Caco-2 (cell line): Measurements from ENCODE around the gene GPR180. TPM values are rescaled to one million over a fixed set of nuclear protein-coding genes. Genes with fewer than 3 reads are reported as not detected.
A peak's percentile ranks its signal among the peaks of the same experiment; 100 is the strongest.

ENCODE experiments used
- BruUV-seq: library from RNA; stranded (reverse); fragments of 400-500 nt; replicated peaks from 2 replicates; lab custom pipeline; 2021; lab: Mats Ljungman, UMichigan
- CTCF ChIA-PET: fragments of 300-600 bp; sonication (Branson Sonifier 250); formaldehyde crosslinking; loops from one replicate; lab custom pipeline; 2022; ENCODE audit warnings: antibody characterized with exemption; lab: Charles Lee
- POLR2A ChIA-PET: fragments of 300-600 bp; sonication (Branson Sonifier 250); formaldehyde crosslinking; loops from one replicate; lab custom pipeline; 2022; ENCODE audit warnings: antibody characterized with exemption; lab: Charles Lee
- DNase-seq, 2 experiments: peaks; one replicate each; pipeline versions ENCODE4 v3.0.0 to v3.0.0-alpha.2; 2020 to 2022
- H3K27me3 ChIP-seq: replicated peaks from 2 replicates; pipeline ENCODE4 v1.6.0; 2011; ENCODE audit warnings: low read length; ENCODE audit not compliant: control insufficient read depth, insufficient read depth
- H3K36me3 ChIP-seq: 2 replicates; pipeline ENCODE4 v1.5.1; 2011; ENCODE audit warnings: low read length; ENCODE audit not compliant: control insufficient read depth, insufficient read depth
- H3K4me1 ChIP-seq: fragments of 250-450 bp; sonication (Bioruptor Pico); 2 replicates; pipeline ENCODE4 v1.5.1; 2020; ENCODE audit warnings: mild to moderate bottlenecking
- H3K4me3 ChIP-seq: 2 replicates; pipeline ENCODE4 v1.5.1; 2011; ENCODE audit warnings: low read depth, mild to moderate bottlenecking, control low read depth, low read length
- H3K9me3 ChIP-seq: fragments of 250-450 bp; sonication (Bioruptor Pico); 2 replicates; pipeline ENCODE4 v1.5.1; 2020; ENCODE audit warnings: mild to moderate bottlenecking, moderate library complexity
- H3K27ac Mint-ChIP-seq: one replicate; pipeline ENCODE4 v1.8.0; 2022; ENCODE audit warnings: mixed read lengths; ENCODE audit not compliant: unreplicated experiment
- H3K27me3 Mint-ChIP-seq: one replicate; pipeline ENCODE4 v1.8.0; 2022; ENCODE audit warnings: mixed read lengths; ENCODE audit not compliant: insufficient read depth, unreplicated experiment
- H3K36me3 Mint-ChIP-seq: one replicate; pipeline ENCODE4 v1.8.0; 2022; ENCODE audit warnings: mild to moderate bottlenecking, mixed read lengths; ENCODE audit not compliant: insufficient read depth, unreplicated experiment
- H3K4me1 Mint-ChIP-seq: one replicate; pipeline ENCODE4 v1.8.0; 2022; ENCODE audit warnings: low read depth, mixed read lengths; ENCODE audit not compliant: unreplicated experiment
- H3K4me3 Mint-ChIP-seq: one replicate; pipeline ENCODE4 v1.8.0; 2022; ENCODE audit warnings: mild to moderate bottlenecking, moderate library complexity, mixed read lengths; ENCODE audit not compliant: unreplicated experiment
- H3K9me3 Mint-ChIP-seq: one replicate; pipeline ENCODE4 v1.8.0; 2022; ENCODE audit warnings: mixed read lengths; ENCODE audit not compliant: unreplicated experiment
- CTCF ChIP-seq, 2 experiments: fragments of 200-600 bp in 1 of 2; IDR thresholded peaks; 1 replicate in 1 of 2; 2 replicates in 1 of 2; pipeline versions ENCODE4 v1.5.1 to v1.8.0; 2011 to 2022; ENCODE audit warnings: antibody characterized with exemption in 1 of 2, control low read depth in 1 of 2, inconsistent platforms in 1 of 2, low read depth in 1 of 2, low read length in 1 of 2, mild to moderate bottlenecking in 1 of 2, moderate library complexity in 1 of 2; ENCODE audit not compliant: insufficient read depth in 1 of 2, severe bottlenecking in 1 of 2, unreplicated experiment in 1 of 2
- intact Hi-C: fragments of 100-400 bp; cut with micrococcal nuclease; formaldehyde crosslinking; loops from one replicate; pipeline ENCODE4 v1.10.0; 2022; ENCODE audit not compliant: unreplicated experiment
- total RNA-seq: library from RNA; stranded (reverse); gene quantifications from 2 replicates; pipeline ENCODE4 v1.2.3, GENCODE V29; 2022

GPR180 gene
- total RNA-seq, 1 experiment from 2014 or later, result 6.4 TPM

DNA sequence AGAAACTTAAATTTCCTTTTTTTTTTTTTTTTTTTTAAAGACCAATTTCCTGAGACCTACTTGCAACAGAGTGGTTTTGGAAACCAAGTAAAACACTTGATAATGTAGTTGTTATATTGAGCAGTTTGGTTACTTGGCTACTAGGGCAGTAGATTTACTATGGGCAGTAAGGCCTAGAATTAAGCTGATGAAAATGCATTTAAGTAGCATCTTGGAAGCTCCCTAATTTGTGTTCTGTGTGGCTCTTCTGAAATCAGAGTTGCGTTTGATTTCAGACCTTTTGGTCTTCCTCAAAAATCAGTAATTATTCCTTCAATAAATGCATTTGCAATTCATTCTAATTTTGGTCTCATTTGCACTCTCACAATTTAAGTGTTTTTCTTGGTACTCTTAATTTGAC, 810 bp downstream of the GPR180 start:
- Histone ChIP-seq H3K9me3 (no peaks in the 10 kb centered on the region), H3K27me3 (no peaks in the 10 kb centered on the region), H3K4me1 (peaks cover 21% of the 10 kb centered on the region), H3K4me3 (peak overlapping the region; percentile 68), H3K36me3 (no peaks in the 10 kb centered on the region)
- CTCF ChIA-PET, result interaction anchor here (1.2 kb wide), 1 partner anchor 15 kb away, joined by 9 read pairs; no protein-coding TSS in a partner anchor
- Mint-ChIP-seq H3K9me3 (no peaks in the 10 kb centered on the region), H3K4me1 (peaks cover 21% of the 10 kb centered on the region), H3K36me3 (peaks cover 23% of the 10 kb centered on the region), H3K27ac (peak overlapping the region; percentile 57), H3K4me3 (peak overlapping the region; percentile 93), H3K27me3 (no peaks in the 10 kb centered on the region)
- no peak for TF ChIP-seq CTCF (IDR thresholded peaks at IDR 0.05; ENCODE audit: insufficient read depth in 1 of 2, low read depth in 1 of 2, low read length in 1 of 2, severe bottlenecking in 1 of 2, unreplicated experiment in 1 of 2)
- DNase-seq, result no peak
- no TSS peak for BruUV-seq
- POLR2A ChIA-PET, result interaction anchor here (0.8 kb wide), 1 partner anchor 53 kb away, joined by 3 read pairs; no protein-coding TSS in a partner anchor
- intact Hi-C loops, result no loop called here

GRCh38 chr13:94607056-94607455, 5.4 kb downstream of the GPR180 start:
- intact Hi-C loops, result no loop called here
- Mint-ChIP-seq H3K9me3 (no peaks in the 10 kb centered on the region), H3K27me3 (no peaks in the 10 kb centered on the region), H3K36me3 (peaks cover 22% of the 10 kb centered on the region), H3K4me3 (no peak overlapping the region), H3K27ac (no peak overlapping the region), H3K4me1 (peaks cover 14% of the 10 kb centered on the region)
- no TSS peak for BruUV-seq
- Histone ChIP-seq H3K9me3 (no peaks in the 10 kb centered on the region), H3K36me3 (peaks cover 1% of the 10 kb centered on the region; the same call in 1 of the 2 replicates), H3K27me3 (no peaks in the 10 kb centered on the region), H3K4me3 (no peak overlapping the region), H3K4me1 (peaks cover 3% of the 10 kb centered on the region; the same call in 1 of the 2 replicates)
- TF ChIP-seq CTCF (IDR thresholded peaks at IDR 0.05; ENCODE audit: insufficient read depth in 1 of 2, low read depth in 1 of 2, low read length in 1 of 2, severe bottlenecking in 1 of 2, unreplicated experiment in 1 of 2), result no peak
- DNase-seq, result no peak
- POLR2A ChIA-PET, result no interaction called here
- CTCF ChIA-PET, result no interaction called here

GRCh38 chr13:94607939-94608338, 6.3 kb downstream of the GPR180 start:
- no peaks in the 10 kb centered on the region; the same call in 1 of the 2 replicates for H3K4me1 ChIP-seq
- POLR2A ChIA-PET, result no interaction called here
- Mint-ChIP-seq H3K27ac (no peak overlapping the region), H3K9me3 (no peaks in the 10 kb centered on the region), H3K27me3 (no peaks in the 10 kb centered on the region), H3K4me1 (peaks cover 9% of the 10 kb centered on the region), H3K4me3 (no peak overlapping the region), H3K36me3 (peaks cover 22% of the 10 kb centered on the region)
- TF ChIP-seq CTCF (IDR thresholded peaks at IDR 0.05; ENCODE audit: insufficient read depth in 1 of 2, low read depth in 1 of 2, low read length in 1 of 2, severe bottlenecking in 1 of 2, unreplicated experiment in 1 of 2), result no peak
- intact Hi-C loops, result no loop called here
- no peak overlapping the region for H3K4me3 ChIP-seq
- CTCF ChIA-PET, result no interaction called here
- no TSS peak for BruUV-seq
- no peaks in the 10 kb centered on the region for H3K27me3 ChIP-seq
- no peak for DNase-seq
- peaks cover 1% of the 10 kb centered on the region; the same call in 1 of the 2 replicates for H3K36me3 ChIP-seq
- H3K9me3 ChIP-seq, result no peaks in the 10 kb centered on the region
